Measurements from ENCODE around the gene CDKN1A.

Gene CDKN1A

DNA sequence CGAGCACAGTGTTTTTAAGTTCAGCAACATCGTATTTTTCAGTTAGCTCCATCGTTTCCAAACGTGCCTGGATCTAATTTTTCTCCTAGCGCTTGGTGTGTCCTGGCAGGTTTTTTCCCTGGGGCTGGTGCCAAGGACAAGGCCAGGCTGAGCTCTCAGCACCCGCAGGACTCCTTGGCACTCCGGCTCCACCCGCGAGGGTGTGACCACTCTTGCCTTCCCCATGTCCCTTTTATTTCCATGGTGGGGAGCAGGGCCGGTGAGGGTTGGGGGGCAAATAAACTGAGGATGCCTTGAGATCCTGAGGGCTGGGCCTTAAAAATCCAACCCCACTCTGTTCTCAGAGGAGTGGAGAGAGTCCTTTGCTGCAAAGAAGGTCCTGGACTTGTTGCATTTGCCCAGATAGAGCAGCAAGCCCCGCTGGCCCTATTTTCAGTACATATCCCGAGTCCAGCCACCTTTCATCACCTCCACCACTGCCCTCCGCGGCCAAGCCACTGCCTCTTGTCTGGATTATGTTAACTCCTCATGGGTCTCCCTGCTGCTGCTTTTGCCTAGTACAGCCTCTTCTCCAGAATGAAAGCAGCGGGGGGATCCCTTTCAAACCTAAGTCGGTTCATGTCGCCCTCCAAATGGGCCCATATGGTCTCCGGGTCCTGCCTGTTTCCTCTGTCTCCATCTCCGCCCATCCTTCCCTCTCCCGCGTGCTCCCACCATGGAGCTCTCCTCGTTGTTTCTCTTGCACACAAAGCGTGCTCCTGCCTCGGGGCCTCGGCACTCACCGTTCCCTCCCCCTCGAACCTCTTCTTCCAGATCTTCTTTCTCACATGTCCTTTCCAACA is 14.6 kb downstream of the CDKN1A start:
- H3K9ac ChIP-seq (ENCODE audit: low read depth, low read length) = no peak overlapping the region
- no peak overlapping the region for H3K4me2 ChIP-seq (ENCODE audit: low read length)
- no peak overlapping the region for H3K4me3 ChIP-seq (ENCODE audit: low read length)
- no peaks in the 10 kb centered on the region for H3K27me3 ChIP-seq (ENCODE audit: control insufficient read depth, insufficient read depth, low read length)
- no peaks in the 10 kb centered on the region for H3K36me3 ChIP-seq (ENCODE audit: insufficient read depth, low read length)
- no peaks in the 10 kb centered on the region for H3K4me1 ChIP-seq (ENCODE audit: control insufficient read depth, insufficient read depth, low read length)
- H3K9me3 ChIP-seq (replicated peaks; ENCODE audit: low read length) = no peaks in the 10 kb centered on the region

DNA sequence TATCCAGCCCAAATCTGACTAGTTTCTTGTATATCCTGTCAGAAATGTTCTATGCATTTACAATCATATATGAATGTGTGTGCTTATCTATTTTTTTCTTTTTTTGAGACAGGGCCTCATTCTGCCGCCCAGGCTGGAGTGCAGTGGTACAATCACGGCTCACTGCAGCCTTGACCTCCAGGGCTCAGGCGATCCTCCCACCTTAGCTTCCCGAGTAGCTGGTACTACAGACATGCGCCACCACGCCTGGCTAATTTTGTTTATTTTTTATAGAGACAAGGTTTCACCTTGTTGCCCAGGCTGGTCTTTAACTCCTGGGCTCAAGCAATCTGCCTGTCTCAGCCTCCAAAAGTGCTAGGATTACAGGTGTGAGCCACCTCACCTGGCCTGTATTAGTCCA is 16.1 kb downstream of the CDKN1A start:
- no peaks in the 10 kb centered on the region for H3K36me3 ChIP-seq (ENCODE audit: insufficient read depth, low read length)
- H3K27me3 ChIP-seq (ENCODE audit: control insufficient read depth, insufficient read depth, low read length) = no peaks in the 10 kb centered on the region
- H3K4me3 ChIP-seq (ENCODE audit: low read length) = no peak overlapping the region
- no peak overlapping the region for H3K4me2 ChIP-seq (ENCODE audit: low read length)
- H3K4me1 ChIP-seq (ENCODE audit: control insufficient read depth, insufficient read depth, low read length) = no peaks in the 10 kb centered on the region
- H3K9ac ChIP-seq (ENCODE audit: low read depth, low read length) = no peak overlapping the region
- no peaks in the 10 kb centered on the region for H3K9me3 ChIP-seq (replicated peaks; ENCODE audit: low read length)

DNA sequence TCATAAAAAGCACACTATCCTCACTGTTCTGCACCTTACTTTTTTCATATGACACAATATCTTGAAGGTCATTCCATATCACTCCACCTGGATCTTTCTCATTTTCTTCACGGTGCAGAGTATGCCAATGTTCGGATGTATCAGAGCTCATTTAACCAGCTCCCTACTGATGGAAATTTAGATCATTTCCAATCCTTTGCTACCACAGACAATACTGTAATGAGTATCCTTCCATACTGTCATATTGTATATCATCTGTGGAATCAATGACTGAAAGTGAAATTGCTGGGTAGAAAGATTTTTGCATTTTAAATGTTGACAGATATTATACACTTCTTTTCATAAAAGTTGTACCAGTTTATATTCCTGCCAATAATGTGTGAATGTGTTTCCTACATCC is 16.9 kb downstream of the CDKN1A start:
- Histone ChIP-seq H3K27me3 (ENCODE audit: control insufficient read depth, insufficient read depth, low read length) (no peaks in the 10 kb centered on the region), H3K4me1 (ENCODE audit: control insufficient read depth, insufficient read depth, low read length) (no peaks in the 10 kb centered on the region), H3K4me3 (ENCODE audit: low read length) (no peak overlapping the region), H3K9ac (ENCODE audit: low read depth, low read length) (no peak overlapping the region), H3K4me2 (ENCODE audit: low read length) (no peak overlapping the region), H3K9me3 (replicated peaks; ENCODE audit: low read length) (no peaks in the 10 kb centered on the region), H3K36me3 (ENCODE audit: insufficient read depth, low read length) (no peaks in the 10 kb centered on the region)

DNA sequence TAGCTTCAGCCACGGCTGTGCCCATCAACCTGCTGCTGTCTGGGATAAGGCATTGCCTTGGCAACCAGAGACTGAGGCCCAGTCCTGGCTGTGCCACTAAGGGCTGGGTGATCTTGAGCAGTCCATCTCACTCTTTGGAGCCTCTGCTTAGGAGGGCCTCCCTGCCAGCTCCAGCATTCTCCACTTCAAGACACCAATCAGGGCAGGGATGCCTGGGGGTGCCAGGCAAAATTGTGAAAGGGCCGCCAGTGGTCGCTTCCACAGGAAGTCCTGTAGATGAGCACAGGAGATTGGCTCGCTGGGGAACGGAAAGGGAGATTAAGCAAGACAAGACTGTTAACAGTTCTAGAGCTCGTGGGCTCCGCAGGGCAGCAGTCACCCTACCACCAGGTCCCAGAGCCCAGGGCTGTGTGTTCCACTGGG is 19.0 kb downstream of the CDKN1A start, which contains the start of gene RAB44:
TSS of gene RAB44 (plus strand) at position 346 of the 423 bp plus-strand sequence. CDS start 6,410 bp downstream, outside the sequence.
- Histone ChIP-seq H3K4me2 (ENCODE audit: low read length) (no peak within 1 kb of the TSS), H3K9me3 (replicated peaks; ENCODE audit: low read length) (no peaks in the 10 kb centered on the region), H3K36me3 (ENCODE audit: insufficient read depth, low read length) (no peaks in the 10 kb centered on the region), H3K9ac (ENCODE audit: low read depth, low read length) (no peak within 1 kb of the TSS), H3K4me3 (ENCODE audit: low read length) (no peak within 1 kb of the TSS), H3K27me3 (ENCODE audit: control insufficient read depth, insufficient read depth, low read length) (no peaks in the 10 kb centered on the region), H3K4me1 (ENCODE audit: control insufficient read depth, insufficient read depth, low read length) (peaks cover 12% of the 10 kb centered on the region)

DNA sequence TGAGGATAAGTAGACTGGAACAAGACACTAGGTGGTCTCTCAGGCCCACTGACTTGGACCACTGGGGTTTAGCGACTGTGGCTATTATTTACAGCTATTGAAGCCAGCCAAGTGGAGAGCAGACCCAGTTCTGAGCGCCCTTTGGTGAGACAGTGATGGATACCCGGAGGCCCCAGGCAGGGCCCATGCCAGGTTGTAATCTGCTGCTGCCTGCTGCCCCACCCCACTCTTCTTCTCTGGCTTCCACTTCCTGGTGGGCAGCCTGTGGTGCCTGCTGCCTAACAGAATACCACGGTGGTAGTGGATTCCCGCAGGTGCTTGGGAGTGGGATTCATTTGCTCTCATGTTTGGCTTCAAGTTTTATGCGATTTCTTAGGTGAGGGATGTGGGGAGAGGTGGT is 19.7 kb downstream of the CDKN1A start:
- Histone ChIP-seq H3K27me3 (ENCODE audit: control insufficient read depth, insufficient read depth, low read length) (no peaks in the 10 kb centered on the region), H3K4me1 (ENCODE audit: control insufficient read depth, insufficient read depth, low read length) (peaks cover 12% of the 10 kb centered on the region), H3K36me3 (ENCODE audit: insufficient read depth, low read length) (no peaks in the 10 kb centered on the region), H3K9me3 (replicated peaks; ENCODE audit: low read length) (no peaks in the 10 kb centered on the region), H3K4me2 (ENCODE audit: low read length) (no peak overlapping the region), H3K9ac (ENCODE audit: low read depth, low read length) (no peak overlapping the region), H3K4me3 (ENCODE audit: low read length) (no peak overlapping the region)

DNA sequence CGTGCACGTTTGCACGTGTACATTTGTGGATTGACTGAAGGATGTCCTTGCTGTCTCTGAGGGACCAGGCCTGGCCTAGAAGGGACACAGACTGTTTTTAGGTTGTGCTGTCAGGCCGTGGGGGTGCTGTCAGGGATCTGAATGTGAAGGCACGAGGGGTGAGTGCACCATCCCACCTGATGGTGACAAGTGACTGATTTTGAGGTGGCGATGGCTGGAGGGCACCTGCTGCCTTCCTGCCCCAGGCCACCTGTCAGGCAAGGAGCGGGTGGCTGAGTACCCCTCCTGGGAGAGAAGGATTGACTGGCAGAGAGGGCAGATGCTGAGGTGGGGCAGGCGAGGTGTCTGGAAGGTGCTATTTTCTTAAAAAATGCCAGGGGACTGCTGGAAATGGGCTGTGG is 20.4 kb downstream of the CDKN1A start:
- no peak overlapping the region for H3K4me2 ChIP-seq (ENCODE audit: low read length)
- peaks cover 12% of the 10 kb centered on the region for H3K4me1 ChIP-seq (ENCODE audit: control insufficient read depth, insufficient read depth, low read length)
- no peaks in the 10 kb centered on the region for H3K36me3 ChIP-seq (ENCODE audit: insufficient read depth, low read length)

DNA sequence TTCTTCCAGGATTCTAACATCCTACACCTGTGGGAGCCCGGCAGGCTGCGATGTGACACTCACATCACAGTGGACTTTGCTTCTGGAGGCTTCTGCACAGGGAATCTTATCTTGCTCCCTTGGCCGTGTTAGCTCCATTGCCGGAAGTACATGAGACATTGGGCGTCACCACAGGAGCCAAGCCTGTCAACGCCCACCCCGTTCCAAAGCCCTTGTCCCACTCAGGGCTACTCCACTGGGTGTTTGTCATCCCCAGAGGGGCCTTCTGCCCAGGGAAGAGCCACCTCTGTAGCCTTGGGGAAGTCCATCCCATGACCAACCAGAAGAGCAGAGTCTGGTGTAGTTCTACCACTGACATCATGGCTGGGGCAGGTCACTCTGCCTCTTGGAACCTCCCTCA is 20.8 kb downstream of the CDKN1A start:
- no peak overlapping the region for H3K4me2 ChIP-seq (ENCODE audit: low read length)
- no peaks in the 10 kb centered on the region for H3K36me3 ChIP-seq (ENCODE audit: insufficient read depth, low read length)
- H3K4me3 ChIP-seq (ENCODE audit: low read length) = no peak overlapping the region
- H3K4me1 ChIP-seq (ENCODE audit: control insufficient read depth, insufficient read depth, low read length) = peaks cover 12% of the 10 kb centered on the region
- no peaks in the 10 kb centered on the region for H3K9me3 ChIP-seq (replicated peaks; ENCODE audit: low read length)
- H3K27me3 ChIP-seq (ENCODE audit: control insufficient read depth, insufficient read depth, low read length) = no peaks in the 10 kb centered on the region
- H3K9ac ChIP-seq (ENCODE audit: low read depth, low read length) = no peak overlapping the region

More for the DNA sequence above, 20.4 kb downstream of the CDKN1A start:
- no peaks in the 10 kb centered on the region for H3K9me3 ChIP-seq (replicated peaks; ENCODE audit: low read length)
- H3K9ac ChIP-seq (ENCODE audit: low read depth, low read length) = no peak overlapping the region
- no peak overlapping the region for H3K4me3 ChIP-seq (ENCODE audit: low read length)
- H3K27me3 ChIP-seq (ENCODE audit: control insufficient read depth, insufficient read depth, low read length) = no peaks in the 10 kb centered on the region

DNA sequence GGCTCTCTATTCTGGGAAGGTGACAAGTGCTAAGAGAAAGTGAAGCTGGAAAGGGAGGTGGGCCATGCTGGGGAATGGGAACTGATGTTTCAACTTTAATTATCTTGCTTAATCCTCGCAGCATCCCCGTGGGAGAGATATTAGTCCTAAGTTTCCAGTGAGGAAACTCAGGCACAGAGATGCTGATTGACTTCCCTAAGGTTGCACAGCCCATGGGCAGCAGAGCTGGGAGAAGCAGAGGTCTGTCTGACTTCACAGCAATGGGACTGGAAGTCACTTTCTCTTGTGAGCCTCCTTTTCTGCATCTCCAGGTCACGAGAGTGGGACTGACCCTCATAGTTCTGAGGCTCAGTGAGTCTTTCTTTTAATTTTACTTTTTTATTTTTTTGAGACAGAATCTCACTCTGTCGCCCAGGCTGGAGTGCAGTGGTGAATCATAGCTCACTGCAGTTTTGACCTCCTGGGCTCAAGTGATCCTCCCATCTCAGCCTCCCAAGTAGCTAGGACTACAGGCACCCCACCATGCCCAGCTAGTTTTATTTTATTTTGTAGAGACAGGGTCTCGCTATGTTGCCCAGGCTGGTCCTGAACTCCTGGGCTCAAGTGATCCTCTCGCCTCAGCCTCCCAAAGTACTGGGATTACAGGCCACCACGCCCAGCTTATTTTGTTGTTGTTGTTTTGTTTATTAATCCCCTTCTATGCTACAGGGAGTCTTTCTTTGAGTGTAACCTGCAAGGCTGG is 21.7 kb downstream of the CDKN1A start:
- Histone ChIP-seq H3K27me3 (ENCODE audit: control insufficient read depth, insufficient read depth, low read length) (no peaks in the 10 kb centered on the region), H3K36me3 (ENCODE audit: insufficient read depth, low read length) (no peaks in the 10 kb centered on the region), H3K9me3 (replicated peaks; ENCODE audit: low read length) (no peaks in the 10 kb centered on the region), H3K4me3 (ENCODE audit: low read length) (no peak overlapping the region), H3K4me1 (ENCODE audit: control insufficient read depth, insufficient read depth, low read length) (peaks cover 12% of the 10 kb centered on the region), H3K9ac (ENCODE audit: low read depth, low read length) (no peak overlapping the region), H3K4me2 (ENCODE audit: low read length) (no peak overlapping the region)

DNA sequence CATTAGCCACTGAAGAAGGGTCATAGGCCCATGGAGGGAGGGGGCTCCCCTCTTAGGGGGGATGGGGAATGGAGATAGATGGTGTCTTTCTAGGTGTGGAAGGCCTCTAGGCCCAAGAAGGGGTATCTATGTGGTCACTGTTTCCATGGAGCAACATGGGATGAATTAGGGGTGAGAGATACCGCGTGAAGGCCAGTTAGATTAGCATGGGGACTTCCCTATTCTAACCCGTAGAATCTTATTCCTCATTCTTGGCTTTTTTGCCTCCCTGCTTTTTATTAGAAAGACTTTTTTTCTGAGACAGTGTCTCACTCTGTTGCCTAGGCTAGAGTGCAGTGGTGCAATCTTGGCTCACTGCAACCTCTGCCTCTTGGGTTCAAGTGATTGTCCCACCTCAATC is 22.3 kb downstream of the CDKN1A start:
- H3K4me2 ChIP-seq (ENCODE audit: low read length) = no peak overlapping the region
- H3K4me1 ChIP-seq (ENCODE audit: control insufficient read depth, insufficient read depth, low read length) = peaks cover 12% of the 10 kb centered on the region
- H3K4me3 ChIP-seq (ENCODE audit: low read length) = no peak overlapping the region
- H3K9me3 ChIP-seq (replicated peaks; ENCODE audit: low read length) = no peaks in the 10 kb centered on the region
- H3K9ac ChIP-seq (ENCODE audit: low read depth, low read length) = no peak overlapping the region
- no peaks in the 10 kb centered on the region for H3K36me3 ChIP-seq (ENCODE audit: insufficient read depth, low read length)
- H3K27me3 ChIP-seq (ENCODE audit: control insufficient read depth, insufficient read depth, low read length) = no peaks in the 10 kb centered on the region

DNA sequence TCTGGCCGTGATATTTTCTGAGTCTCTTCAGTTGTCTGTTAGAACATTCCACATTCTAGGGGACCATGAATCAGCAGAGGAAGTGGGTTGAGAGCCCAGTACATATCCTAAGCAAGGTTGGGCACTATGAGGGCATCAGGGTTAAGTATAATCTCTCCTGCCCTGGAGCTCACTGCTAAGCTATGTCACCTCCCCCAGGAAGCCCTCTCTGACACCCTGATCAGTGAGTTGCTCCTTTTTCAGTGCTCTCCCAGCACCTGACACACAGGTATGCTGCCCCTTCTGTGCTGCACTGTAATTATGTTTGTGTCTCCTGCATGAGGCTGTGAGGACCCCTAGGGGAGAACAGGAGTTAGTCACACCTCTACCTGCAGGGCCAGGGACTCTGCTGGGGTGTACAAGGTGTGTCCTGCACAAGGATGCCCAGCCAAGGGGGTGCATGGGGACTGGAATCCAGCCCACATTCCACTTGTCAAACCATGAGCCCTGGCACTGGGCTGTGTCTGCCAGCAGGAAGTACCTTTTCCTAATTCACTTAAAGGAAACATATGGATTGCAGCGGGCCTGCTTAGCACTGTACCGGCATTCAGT is 23.0 kb downstream of the CDKN1A start:
- Histone ChIP-seq H3K27me3 (ENCODE audit: control insufficient read depth, insufficient read depth, low read length) (no peaks in the 10 kb centered on the region), H3K4me3 (ENCODE audit: low read length) (no peak overlapping the region), H3K9ac (ENCODE audit: low read depth, low read length) (no peak overlapping the region), H3K4me1 (ENCODE audit: control insufficient read depth, insufficient read depth, low read length) (peaks cover 12% of the 10 kb centered on the region), H3K4me2 (ENCODE audit: low read length) (no peak overlapping the region), H3K36me3 (ENCODE audit: insufficient read depth, low read length) (no peaks in the 10 kb centered on the region), H3K9me3 (replicated peaks; ENCODE audit: low read length) (no peaks in the 10 kb centered on the region)

DNA sequence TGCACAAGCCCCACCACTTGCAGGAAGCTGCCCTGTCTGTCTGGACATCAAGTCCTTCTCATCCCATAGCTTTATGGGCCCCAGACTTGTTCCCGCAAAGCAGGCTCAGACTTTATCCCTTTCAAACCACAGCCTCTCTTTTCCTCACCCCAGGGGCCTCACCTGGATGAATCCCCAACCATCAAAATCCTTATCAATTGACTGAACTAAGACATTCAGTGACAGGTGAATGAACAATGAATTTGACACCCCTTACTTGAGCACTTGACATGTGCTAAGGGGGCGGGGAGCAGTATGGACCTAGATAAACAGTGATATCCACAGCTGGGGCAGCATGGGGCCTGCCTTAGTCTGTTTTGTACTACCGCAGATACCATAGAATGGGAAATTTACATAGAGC is 24.1 kb downstream of the CDKN1A start:
- peaks cover 12% of the 10 kb centered on the region for H3K4me1 ChIP-seq (ENCODE audit: control insufficient read depth, insufficient read depth, low read length)
- H3K9ac ChIP-seq (ENCODE audit: low read depth, low read length) = no peak overlapping the region
- H3K27me3 ChIP-seq (ENCODE audit: control insufficient read depth, insufficient read depth, low read length) = no peaks in the 10 kb centered on the region
- no peak overlapping the region for H3K4me3 ChIP-seq (ENCODE audit: low read length)
- no peaks in the 10 kb centered on the region for H3K9me3 ChIP-seq (replicated peaks; ENCODE audit: low read length)
- no peak overlapping the region for H3K4me2 ChIP-seq (ENCODE audit: low read length)
- H3K36me3 ChIP-seq (ENCODE audit: insufficient read depth, low read length) = no peaks in the 10 kb centered on the region
